SK-N-MC (cell line): Measurements from ENCODE around the gene OGG1.

ENCODE experiments used
- EZH2 ChIP-seq: fragments of 200-600 bp; sonication (generic); IDR thresholded peaks from one replicate; pipeline ENCODE4 v1.6.1; 2017; ENCODE audit warnings: antibody characterized with exemption
- FOXP2 ChIP-seq: optimal IDR thresholded peaks from 2 replicates; pipeline ENCODE3; 2011; ENCODE audit warnings: mild to moderate bottlenecking, moderate library complexity; ENCODE audit not compliant: insufficient read depth; ENCODE audit errors: extremely low read length, control extremely low read depth
- POLR2AphosphoS5 ChIP-seq: IDR thresholded peaks from 2 replicates; pipeline ENCODE4 v1.6.1; 2012; ENCODE audit warnings: mild to moderate bottlenecking, low read depth, low read length, borderline replicate concordance

- TF ChIP-seq EZH2 = no peak
- no peak for TF ChIP-seq FOXP2
- TF ChIP-seq POLR2AphosphoS5 = no peak
Observed at GRCh38 chr3:9712415-9712814, 37.3 kb upstream of the OGG1 start.
